T47D (cell line): Measurements from ENCODE around the gene RAP1GAP.

Experiments
- DNase-seq, 2 experiments: peaks; one replicate each; pipeline versions ENCODE4 v3.0.0 to v3.0.0-alpha.2; 2011 to 2012; ENCODE audit warnings: low read depth in 1 of 2, low spot score in 1 of 2
- JUND ChIP-seq: IDR thresholded peaks from 2 replicates; pipeline ENCODE4 v1.6.1; 2012; ENCODE audit warnings: low read depth
- in situ Hi-C: cut with HindIII; loops from 2 replicates; pipeline ENCODE4 v1.10.0; 2016; ENCODE audit warnings: low sequenced_read_pairs, low pct_unique_long_range_greater_than_20kb

RAP1GAP gene

DNA sequence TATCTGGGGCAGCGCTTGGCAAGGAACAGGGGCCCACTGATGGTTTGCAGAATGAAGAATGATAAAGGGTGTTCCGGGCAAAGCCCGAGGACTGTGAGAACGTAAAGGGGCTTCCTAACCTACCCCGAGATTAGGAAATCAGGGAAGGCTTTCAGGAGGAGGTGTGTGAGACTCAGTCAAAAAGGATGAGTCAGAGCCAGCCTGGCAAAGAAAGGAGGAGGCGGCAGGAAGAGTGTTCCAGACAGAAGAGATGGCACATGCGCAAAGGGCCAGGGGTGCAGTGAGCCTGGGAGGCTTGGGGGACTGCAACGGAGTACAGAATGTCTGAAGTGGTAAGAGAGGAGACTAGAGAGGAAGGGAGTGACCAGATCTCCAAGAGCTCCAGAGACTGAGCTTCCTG is 70.3 kb downstream of the RAP1GAP start:
- no peak for DNase-seq
- in situ Hi-C loops, result no loop called here
- TF ChIP-seq JUND, result no peak

DNA sequence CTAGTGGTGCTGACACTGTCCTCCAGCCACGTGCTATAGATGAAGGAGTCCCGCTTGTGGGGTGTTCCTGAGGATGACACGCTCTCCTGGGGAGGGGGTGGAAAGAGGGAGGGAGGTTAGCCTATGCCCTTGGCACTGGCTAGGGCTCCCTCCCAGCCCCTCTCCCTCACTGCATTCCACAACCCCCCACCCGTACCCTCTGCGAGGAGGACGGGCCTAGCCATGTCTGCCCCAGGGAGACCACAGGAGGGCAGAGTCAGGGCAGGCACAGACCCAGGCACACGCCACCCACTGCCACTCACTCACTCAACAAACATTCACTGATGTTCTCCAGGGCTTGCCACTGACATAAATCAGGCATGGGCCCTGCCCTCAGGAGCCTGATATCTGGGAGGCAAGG is 70.7 kb downstream of the RAP1GAP start:
- in situ Hi-C loops, result no loop called here
- DNase-seq, result no peak
- TF ChIP-seq JUND, result no peak

DNA sequence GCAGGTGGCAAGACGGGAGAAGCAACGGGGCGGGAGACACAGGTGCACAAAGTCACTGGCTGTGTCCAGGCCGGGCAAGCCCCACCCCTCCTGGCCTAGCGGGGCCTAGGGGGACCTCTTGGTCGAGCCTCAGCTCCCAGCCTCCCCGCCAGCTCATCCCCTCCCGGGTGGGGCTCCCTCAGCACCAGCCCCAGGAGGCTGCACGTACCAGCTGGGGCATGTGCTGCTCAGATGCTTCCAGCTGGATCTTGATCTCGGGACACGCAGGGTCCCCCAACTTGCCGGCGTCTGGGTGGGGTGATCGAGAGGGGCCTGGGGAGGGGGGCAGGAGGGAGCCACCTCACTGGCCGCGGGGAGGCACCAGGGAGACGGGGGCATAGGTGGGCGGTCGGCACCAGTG is 71.4 kb downstream of the RAP1GAP start:
- in situ Hi-C loops, result no loop called here
- no peak for TF ChIP-seq JUND
- no peak for DNase-seq

DNA sequence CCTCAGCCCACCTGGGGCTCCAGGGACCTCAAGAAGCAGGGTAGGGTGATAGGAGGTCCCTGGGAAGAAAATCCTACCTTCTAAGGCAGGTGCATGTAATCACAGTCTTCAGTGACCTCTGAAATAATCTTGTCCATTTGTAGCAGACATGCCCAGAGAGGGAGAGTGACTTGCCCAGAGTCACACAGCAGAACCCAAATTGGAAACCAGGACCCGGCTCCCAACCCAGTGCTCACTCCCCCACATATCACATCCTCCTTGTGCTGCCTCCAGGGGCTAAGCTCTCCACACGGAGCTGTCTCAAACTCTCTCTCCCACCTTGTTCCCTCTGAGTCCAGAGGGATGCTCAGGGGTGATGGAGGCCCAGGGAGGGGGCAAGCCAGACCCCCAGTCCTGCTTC is 72.5 kb downstream of the RAP1GAP start:
- in situ Hi-C loops, result no loop called here
- no peak for DNase-seq
- TF ChIP-seq JUND, result no peak

DNA sequence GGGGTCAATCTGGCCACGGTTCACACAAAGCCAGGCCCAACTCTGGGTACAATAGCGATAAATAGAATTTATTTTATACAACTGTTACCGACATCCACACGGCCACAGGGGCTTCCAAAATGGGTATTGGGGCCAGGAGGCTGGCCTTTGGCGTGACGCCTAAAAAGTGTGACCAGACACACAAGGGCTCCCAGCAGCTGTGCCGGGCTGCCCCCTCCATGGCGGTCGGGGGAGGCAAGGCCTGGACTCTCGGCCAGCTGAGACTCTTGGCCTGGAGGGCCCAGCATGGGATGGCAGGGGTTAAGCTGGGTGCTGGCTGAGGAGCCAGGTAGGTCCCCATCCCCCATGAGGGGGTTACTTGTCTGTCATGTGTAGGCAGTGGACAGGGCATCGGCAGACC is 73.0 kb downstream of the RAP1GAP start:
- no peak for DNase-seq
- TF ChIP-seq JUND, result no peak
- in situ Hi-C loops, result no loop called here

DNA sequence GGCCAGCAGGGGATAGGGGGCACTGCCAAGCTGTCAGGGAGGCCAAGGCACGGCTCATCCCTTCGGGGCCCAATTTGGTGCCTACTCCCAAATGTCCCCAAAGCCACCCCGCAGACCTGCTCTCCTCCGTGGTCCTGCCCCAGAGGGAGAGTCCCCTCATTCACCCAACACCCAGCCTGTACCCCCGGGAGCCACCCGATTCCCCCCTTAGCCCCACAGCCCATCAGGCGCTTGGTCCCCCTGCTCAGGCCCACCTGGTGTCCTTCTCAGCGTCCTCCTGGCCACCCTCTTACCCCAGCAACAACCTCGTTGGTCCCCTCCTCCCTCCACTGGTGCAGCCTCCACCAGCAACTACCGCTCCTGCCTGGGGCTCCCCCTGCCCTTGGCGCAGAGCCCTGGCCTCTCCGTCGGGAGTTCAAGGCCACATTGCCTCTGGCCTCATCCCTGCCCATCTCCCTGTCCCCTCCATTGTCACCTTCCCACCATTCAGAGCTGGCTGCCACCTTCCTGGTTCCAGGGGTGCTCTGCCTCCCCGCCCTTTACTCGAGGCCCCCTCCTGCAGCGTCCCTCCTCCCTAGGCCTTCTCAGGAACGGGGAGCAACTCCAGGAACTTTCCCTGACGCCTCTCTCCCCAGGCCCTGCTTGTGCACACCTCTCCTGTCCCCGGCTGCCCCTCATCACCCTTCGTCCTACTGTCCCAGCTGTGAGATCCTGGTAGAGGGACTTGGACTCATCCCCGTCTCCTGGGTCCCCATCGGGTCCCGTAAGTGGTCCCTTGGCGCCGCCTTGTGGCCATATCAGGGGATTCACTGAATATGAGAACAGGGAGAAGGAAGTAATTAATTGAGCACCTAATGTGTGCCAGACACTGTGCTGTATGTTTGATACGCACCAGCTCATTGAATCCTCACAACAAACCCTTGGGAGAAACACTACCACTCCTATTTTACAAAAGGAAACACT is 73.9 kb downstream of the RAP1GAP start:
- in situ Hi-C loops, result no loop called here
- DNase-seq, result peak in 1 of 2 experiments; percentile 44
- no peak for TF ChIP-seq JUND

DNA sequence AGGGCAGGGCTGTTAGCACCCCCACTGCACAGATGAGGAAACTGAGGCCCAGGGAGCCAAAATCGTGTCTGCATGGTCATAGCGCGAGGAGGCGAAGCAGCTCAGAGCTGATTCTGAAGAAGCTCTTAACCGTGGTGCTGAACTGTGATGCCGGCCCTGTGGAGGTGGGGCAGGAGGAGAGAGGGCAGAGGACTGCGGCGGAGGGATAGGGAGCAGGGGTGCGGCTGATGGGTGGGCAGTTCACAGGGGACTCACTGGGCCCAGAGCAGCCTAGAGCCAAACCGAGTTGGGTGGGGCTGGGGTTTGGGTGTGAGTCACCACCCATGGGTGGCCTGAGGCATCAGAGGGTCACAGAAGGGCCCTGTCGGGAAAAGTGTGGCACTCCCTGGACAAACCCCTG is 74.7 kb downstream of the RAP1GAP start:
- DNase-seq, result no peak
- no peak for TF ChIP-seq JUND
- in situ Hi-C loops, result no loop called here

DNA sequence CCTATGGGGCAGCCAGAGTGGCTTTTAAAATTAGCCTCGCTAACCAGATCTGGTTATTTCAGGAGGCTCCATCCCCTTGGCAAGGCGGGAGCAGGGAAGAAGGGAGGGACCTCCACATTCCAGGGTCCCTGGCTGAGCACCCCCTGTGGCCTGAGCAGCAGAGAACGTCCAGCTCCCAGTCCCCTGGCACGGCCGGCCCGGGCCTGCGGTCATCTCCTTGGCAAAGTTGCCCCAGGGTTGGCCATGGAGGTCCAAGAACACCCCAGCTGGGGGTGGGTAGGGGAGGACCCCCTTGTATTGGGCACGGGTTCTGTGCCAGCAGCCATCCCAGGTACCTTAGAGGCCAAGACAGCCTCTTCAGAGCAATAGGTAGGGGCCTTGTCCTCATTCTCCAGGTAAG is 75.9 kb downstream of the RAP1GAP start:
- DNase-seq, result no peak
- TF ChIP-seq JUND, result no peak
- in situ Hi-C loops, result no loop called here

DNA sequence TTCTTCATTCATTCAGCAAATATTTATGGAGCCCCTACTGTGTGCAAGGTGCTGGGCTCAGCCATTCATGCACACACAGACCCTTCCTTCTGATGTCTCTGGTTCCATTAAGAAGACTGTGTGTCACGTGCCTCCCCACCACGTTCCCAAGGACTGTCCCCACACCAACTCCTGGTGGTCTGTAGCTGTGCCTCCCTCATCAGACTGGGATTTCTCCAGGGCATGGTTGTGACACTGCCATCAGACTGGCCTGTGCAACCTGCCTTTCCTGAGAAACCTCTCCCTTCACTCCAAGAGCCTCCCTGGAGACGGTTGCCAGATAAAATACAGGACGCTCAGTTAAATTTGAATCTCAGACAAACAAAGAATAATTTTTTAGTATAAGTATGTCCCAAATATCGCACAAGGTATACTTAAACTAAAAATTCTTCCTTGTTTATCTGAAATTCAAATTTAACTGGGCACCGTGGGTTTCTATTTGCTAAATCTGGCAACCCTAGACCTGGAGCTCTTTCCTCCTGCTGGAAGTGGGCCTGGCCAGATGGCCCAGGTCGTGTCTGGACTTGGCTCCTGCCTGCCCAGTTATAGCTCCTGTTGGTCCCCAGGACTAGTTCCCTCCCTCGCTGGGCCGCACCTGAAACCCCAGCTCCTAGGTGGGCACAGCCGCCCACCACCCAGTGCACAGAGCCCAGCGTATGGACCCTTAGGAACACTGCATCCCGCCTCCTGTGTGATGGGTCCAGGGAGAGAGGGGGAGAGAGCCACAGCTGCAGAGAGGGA is 76.9 kb downstream of the RAP1GAP start:
- TF ChIP-seq JUND, result no peak
- in situ Hi-C loops, result no loop called here
- DNase-seq, result no peak

DNA sequence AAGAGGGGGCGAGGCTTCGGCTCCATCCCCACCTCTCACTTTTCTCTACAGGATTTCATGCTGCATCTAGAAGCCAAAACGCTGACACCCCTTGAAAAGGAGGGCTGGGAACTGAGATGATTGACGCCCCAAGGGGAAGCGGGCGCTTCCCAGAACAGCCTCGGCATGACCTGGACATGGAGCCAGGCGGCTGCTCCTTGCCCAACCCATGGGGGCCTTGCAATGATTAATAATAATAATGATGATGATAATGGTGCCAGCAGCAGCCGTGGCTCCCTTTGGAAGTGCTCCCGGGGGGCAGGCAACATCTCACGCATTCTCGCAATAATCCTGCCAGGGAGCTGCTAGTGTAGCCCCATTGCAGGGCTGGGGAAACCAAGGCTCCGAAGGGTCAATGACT is 78.2 kb downstream of the RAP1GAP start:
- DNase-seq, result no peak
- TF ChIP-seq JUND, result no peak
- in situ Hi-C loops, result no loop called here

DNA sequence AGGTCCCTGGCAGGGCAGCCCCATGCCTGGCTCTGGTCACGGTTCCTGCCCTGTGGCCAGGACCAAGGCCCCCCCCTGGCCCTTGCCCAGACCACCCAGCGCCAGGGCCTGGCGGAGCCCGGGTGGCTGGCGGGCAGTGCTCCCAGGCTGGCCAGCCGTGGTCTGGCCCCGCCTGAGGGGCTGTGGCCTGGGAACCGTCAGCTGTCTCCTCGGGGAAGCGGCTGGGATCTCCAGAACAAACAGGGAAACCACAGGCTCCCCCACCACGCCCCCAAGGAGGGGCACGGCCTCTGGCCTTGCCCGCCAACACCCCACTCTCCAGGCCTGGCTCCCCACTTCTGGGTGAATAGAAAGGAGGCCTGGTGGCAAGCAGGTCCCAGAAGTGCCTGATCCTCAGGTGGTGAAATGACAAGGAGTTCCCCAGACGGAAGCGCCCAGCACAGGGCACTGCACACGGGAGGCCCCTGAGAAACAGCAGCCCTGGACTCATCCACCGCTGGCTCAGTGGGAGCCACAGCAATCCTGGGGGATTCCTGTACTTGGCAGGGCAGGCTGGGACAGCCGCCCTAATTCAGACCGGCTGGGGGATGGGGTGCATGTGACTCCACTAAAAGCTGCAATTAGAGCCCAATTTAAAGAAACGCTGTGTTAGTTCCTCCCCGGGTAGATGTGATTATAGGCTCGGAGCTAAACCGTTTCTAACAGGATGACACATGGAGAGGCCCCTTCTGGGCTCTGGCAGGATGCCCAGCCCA is 78.9 kb downstream of the RAP1GAP start:
- in situ Hi-C loops, result no loop called here
- DNase-seq, result no peak
- no peak for TF ChIP-seq JUND

DNA sequence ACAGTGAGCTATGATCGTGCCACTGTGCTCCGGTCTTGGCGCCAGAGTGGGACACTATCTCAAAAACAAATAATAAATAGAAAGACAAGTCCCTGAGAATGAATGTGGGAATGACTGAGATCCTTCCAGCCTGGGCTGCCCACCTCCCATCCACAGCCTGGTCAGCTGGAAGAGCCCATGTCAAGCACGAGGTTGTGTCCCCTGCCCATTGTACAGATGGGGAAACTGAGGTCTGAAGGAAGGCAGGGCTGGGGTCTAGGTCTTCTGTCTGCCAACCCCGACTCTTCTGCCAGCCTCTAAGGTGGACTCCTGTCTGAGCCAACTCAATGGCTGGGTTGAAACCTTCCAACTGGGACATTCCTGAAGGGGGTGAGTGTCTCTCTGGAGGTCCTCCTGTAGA is 79.5 kb downstream of the RAP1GAP start:
- no peak for TF ChIP-seq JUND
- in situ Hi-C loops, result no loop called here
- DNase-seq, result no peak

DNA sequence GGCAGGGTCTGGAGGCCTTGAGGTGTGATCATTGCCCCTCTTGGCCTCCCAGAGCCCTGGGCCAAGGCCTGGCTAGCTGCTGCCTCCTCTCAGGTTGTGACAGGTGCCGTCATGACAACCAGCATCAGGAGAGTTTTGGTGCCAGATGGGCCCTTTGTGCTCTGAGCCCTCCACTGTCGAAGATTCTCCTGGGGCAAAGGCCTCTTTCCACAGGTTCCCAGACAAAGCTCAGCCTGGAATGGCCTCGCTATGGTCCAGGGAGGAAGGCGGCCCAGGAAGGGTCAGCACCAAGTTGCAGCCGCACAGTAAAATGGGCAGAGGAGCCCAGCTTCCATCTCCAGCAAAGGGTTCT is 81.6 kb downstream of the RAP1GAP start:
- no peak for TF ChIP-seq JUND
- in situ Hi-C loops, result no loop called here
- DNase-seq, result no peak
